Measurements from ENCODE around the gene PRELID3B.
A peak's percentile ranks its signal among the peaks of the same experiment; 100 is the strongest.

DNA sequence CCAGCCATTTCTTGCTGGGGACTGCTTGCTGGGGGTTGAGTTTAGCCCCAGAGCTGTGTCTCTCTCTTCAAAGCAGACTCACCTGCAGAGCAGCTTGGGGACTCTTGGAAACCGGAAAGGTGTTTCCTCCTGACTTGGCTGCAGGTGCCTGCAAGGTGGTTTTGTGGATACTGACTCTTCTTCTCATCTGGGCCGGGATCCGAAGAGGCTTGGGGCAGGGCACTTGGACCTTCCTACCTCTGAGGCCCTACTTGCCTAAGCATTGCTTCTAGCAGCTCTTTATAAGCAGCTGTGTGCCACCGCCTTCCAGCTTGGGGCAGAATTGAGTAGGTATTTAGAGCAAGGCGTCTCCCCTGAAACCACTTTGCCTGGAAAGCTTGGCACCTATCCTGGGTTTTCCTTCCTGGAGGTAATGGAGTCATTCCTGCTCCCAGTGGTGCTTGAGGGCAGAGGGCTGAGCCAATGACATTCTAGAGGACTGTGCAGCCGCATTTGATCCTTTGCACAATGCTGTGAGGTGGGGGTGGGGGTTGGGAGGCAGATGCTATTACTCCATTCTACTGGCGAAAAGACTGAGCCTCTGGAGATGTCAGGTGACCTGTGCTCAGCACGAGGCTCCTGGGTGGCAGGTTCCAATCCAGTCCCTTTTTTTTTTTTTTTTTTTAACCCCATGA is 32.1 kb downstream of the PRELID3B start:
- TF ChIP-seq, protein P1, sequence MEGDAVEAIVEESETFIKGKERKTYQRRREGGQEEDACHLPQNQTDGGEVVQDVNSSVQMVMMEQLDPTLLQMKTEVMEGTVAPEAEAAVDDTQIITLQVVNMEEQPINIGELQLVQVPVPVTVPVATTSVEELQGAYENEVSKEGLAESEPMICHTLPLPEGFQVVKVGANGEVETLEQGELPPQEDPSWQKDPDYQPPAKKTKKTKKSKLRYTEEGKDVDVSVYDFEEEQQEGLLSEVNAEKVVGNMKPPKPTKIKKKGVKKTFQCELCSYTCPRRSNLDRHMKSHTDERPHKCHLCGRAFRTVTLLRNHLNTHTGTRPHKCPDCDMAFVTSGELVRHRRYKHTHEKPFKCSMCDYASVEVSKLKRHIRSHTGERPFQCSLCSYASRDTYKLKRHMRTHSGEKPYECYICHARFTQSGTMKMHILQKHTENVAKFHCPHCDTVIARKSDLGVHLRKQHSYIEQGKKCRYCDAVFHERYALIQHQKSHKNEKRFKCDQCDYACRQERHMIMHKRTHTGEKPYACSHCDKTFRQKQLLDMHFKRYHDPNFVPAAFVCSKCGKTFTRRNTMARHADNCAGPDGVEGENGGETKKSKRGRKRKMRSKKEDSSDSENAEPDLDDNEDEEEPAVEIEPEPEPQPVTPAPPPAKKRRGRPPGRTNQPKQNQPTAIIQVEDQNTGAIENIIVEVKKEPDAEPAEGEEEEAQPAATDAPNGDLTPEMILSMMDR (IDR thresholded peaks at IDR 0.05) = no peak
- TF ChIP-seq EP300 (IDR thresholded peaks at IDR 0.05) = no peak
- peak in 1 of 4 donors; percentile 9 for TF ChIP-seq POLR2A (IDR thresholded peaks at IDR 0.05)
- no peak for TF ChIP-seq POLR2AphosphoS5 (IDR thresholded peaks at IDR 0.05)

Data from upper lobe of left lung (tissue), 4 donors.